NB4 (cell line): ENCODE measurements around the gene TTC22.

ENCODE experiments used
- CTCF ChIP-seq: IDR thresholded peaks from one replicate; pipeline ENCODE4 v1.5.1; 2012; ENCODE audit warnings: low read depth, low read length
- MAX ChIP-seq: IDR thresholded peaks from 2 replicates; pipeline ENCODE4 v1.6.1; 2011; ENCODE audit warnings: low read depth, low read length
- MYC ChIP-seq: IDR thresholded peaks from 2 replicates; pipeline ENCODE4 v1.6.1; 2011; ENCODE audit warnings: low read depth, low read length
- POLR2A ChIP-seq: IDR thresholded peaks from 2 replicates; pipeline ENCODE4 v1.6.1; 2011; ENCODE audit warnings: mild to moderate bottlenecking; ENCODE audit not compliant: insufficient read length; ENCODE audit errors: extremely low read depth

- no peak for TF ChIP-seq CTCF
- TF ChIP-seq POLR2A = no peak
- TF ChIP-seq MAX = no peak
- TF ChIP-seq MYC = no peak
Measured at GRCh38 chr1:54825696-54826095, 24.6 kb upstream of the TTC22 start.
